Measurements from ENCODE around the gene MAGEA8. TPM values are rescaled to one million over a fixed set of nuclear protein-coding genes. Genes with fewer than 3 reads are reported as not detected.

Gene MAGEA8
- total RNA-seq, 1 experiment from 2014 or later = not detected

- no peaks in the 10 kb centered on the region for H3K79me2 ChIP-seq (ENCODE audit: insufficient read depth, low read length)
- no peaks in the 10 kb centered on the region for H3K27me3 ChIP-seq (ENCODE audit: insufficient read depth, low read length)
- no peaks in the 10 kb centered on the region for H3K79me1 ChIP-seq (ENCODE audit: insufficient read depth, low read depth, low read length, poor library complexity, severe bottlenecking)
- H3K23me2 ChIP-seq (ENCODE audit: insufficient read length, low read depth, low read length, poor library complexity, severe bottlenecking) = no peaks in the 10 kb centered on the region
- Mint-ChIP-seq H3K27ac (no peak overlapping the region), H3K4me1 (peaks cover 0 to 2% of the 10 kb centered on the region in 2 experiments; a peak in 2 of 4 replicates), H3K36me3 (ENCODE audit: insufficient read depth in 1 of 3, low read depth in 3 of 3) (no peaks in the 10 kb centered on the region), H3K4me3 (no peak overlapping the region), H3K27me3 (ENCODE audit: low read depth) (no peaks in the 10 kb centered on the region; the same call in 1 of the 2 replicates), H3K9me3 (peaks cover 69 to 71% of the 10 kb centered on the region in 2 experiments)
- H4K8ac ChIP-seq (replicated peaks; ENCODE audit: insufficient read length, low read depth, low read length) = no peak overlapping the region
- no peak overlapping the region for H2AK5ac ChIP-seq (ENCODE audit: insufficient read length, low read length)
- H4K5ac ChIP-seq (ENCODE audit: insufficient read length, low read depth, low read length) = no peak overlapping the region
- no peak overlapping the region for H2BK120ac ChIP-seq (ENCODE audit: low read depth, low read length, poor library complexity, severe bottlenecking)
- no peak overlapping the region for H4K91ac ChIP-seq (ENCODE audit: insufficient read length, low read depth, low read length)
- DNase-seq = no peak
- no peaks in the 10 kb centered on the region for H4K20me1 ChIP-seq (ENCODE audit: control insufficient read depth, insufficient read depth, insufficient read length)
- H3K4ac ChIP-seq (ENCODE audit: low read depth, low read length) = no peak overlapping the region
- TF ChIP-seq, protein P1, sequence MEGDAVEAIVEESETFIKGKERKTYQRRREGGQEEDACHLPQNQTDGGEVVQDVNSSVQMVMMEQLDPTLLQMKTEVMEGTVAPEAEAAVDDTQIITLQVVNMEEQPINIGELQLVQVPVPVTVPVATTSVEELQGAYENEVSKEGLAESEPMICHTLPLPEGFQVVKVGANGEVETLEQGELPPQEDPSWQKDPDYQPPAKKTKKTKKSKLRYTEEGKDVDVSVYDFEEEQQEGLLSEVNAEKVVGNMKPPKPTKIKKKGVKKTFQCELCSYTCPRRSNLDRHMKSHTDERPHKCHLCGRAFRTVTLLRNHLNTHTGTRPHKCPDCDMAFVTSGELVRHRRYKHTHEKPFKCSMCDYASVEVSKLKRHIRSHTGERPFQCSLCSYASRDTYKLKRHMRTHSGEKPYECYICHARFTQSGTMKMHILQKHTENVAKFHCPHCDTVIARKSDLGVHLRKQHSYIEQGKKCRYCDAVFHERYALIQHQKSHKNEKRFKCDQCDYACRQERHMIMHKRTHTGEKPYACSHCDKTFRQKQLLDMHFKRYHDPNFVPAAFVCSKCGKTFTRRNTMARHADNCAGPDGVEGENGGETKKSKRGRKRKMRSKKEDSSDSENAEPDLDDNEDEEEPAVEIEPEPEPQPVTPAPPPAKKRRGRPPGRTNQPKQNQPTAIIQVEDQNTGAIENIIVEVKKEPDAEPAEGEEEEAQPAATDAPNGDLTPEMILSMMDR (conservative IDR thresholded peaks at IDR 0.05) = no peak
- no peak overlapping the region for H2BK20ac ChIP-seq (ENCODE audit: low read depth, low read length, poor library complexity, severe bottlenecking)
- no peaks in the 10 kb centered on the region for H3K4me1 ChIP-seq (ENCODE audit: insufficient read depth, low read length)
- H3K56ac ChIP-seq (ENCODE audit: insufficient read length, low read depth, low read length) = no peak overlapping the region
- no peak overlapping the region for H3K23ac ChIP-seq (ENCODE audit: insufficient read length, low read depth, low read length)
- H3K4me2 ChIP-seq (ENCODE audit: insufficient read depth, insufficient read length, low read length) = no peak overlapping the region
- H3K9ac ChIP-seq (ENCODE audit: extremely low read depth, insufficient read length, low read length) = no peak overlapping the region
- H2BK12ac ChIP-seq (ENCODE audit: insufficient read length, low read depth, low read length) = no peak overlapping the region
- no peak overlapping the region for H3K18ac ChIP-seq (ENCODE audit: insufficient read length, low read depth, low read length)
- no CpG with 5 or more reads among the region's 1 CpG for WGBS (ENCODE audit: extremely low coverage, insufficient read length, low lambda C conversion rate)
- no peak overlapping the region for H3K27ac ChIP-seq (ENCODE audit: insufficient read length, low read depth, low read length)
- no peak overlapping the region for H2BK5ac ChIP-seq (ENCODE audit: insufficient read length, low read length)
- H2AFZ ChIP-seq (ENCODE audit: low read length) = no peak overlapping the region
- H3K9me3 ChIP-seq (ENCODE audit: control insufficient read depth, low read depth, low read length) = peaks cover 5% of the 10 kb centered on the region
- no peak overlapping the region for H2BK15ac ChIP-seq (ENCODE audit: low read depth, low read length)
- no peak overlapping the region for H3K14ac ChIP-seq (ENCODE audit: insufficient read depth, low read length)
- H3T11ph ChIP-seq (ENCODE audit: low read length) = no peak overlapping the region
Observed at GRCh38 chrX:149877157-149877556, 3.8 kb upstream of the MAGEA8 start.
